ENCODE data around the gene AIRE. TPM values are rescaled to one million over a fixed set of nuclear protein-coding genes. Genes with fewer than 3 reads are reported as not detected.
"Not testable (repeated sequence)": the region's sequence is repeated elsewhere in the genome, so short reads cannot be mapped to it uniquely, and the experiment has no call there.

AIRE gene
- not detected for total RNA-seq
- not detected for polyA plus RNA-seq
- long read RNA-seq, donor 1, result 0 reads
- long read RNA-seq, donor 2, result 0 reads
- long read RNA-seq, donor 3, result 0 reads

GRCh38 chr21:44285138-44285992, at the start of gene AIRE:
Gene AIRE (plus strand): TSS chr21:44285876. CDS start chr21:44286007, 131 bp downstream.
- 18 to 31% (median 26%) methylated on average over 41 to 56 of the region's 56 CpGs for WGBS, 3 donors
- Histone ChIP-seq H3K9me3 (no peaks in the 10 kb centered on the region), H3K27ac (no peak within 1 kb of the TSS), H3K4me1 (ENCODE audit: insufficient read depth) (no peaks in the 10 kb centered on the region), H3K36me3 (no peaks in the 10 kb centered on the region), H3K4me3 (no peak within 1 kb of the TSS), H3K27me3 (no peaks in the 10 kb centered on the region)
- DNase-seq, result no peak
- intact Hi-C loops (cut with DNase I), result no loop called here
- TF ChIP-seq EP300 (IDR thresholded peaks at IDR 0.05) (no peak), POLR2A (IDR thresholded peaks at IDR 0.05) (no peak)
- TF ChIP-seq, protein P1, sequence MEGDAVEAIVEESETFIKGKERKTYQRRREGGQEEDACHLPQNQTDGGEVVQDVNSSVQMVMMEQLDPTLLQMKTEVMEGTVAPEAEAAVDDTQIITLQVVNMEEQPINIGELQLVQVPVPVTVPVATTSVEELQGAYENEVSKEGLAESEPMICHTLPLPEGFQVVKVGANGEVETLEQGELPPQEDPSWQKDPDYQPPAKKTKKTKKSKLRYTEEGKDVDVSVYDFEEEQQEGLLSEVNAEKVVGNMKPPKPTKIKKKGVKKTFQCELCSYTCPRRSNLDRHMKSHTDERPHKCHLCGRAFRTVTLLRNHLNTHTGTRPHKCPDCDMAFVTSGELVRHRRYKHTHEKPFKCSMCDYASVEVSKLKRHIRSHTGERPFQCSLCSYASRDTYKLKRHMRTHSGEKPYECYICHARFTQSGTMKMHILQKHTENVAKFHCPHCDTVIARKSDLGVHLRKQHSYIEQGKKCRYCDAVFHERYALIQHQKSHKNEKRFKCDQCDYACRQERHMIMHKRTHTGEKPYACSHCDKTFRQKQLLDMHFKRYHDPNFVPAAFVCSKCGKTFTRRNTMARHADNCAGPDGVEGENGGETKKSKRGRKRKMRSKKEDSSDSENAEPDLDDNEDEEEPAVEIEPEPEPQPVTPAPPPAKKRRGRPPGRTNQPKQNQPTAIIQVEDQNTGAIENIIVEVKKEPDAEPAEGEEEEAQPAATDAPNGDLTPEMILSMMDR (IDR thresholded peaks at IDR 0.05), result no peak

- H3K27me3 ChIP-seq; H3K36me3 ChIP-seq; H3K27ac ChIP-seq; H3K4me3 ChIP-seq; intact Hi-C loops (cut with DNase I); H3K4me1 ChIP-seq (ENCODE audit: insufficient read depth); DNase-seq; H3K9me3 ChIP-seq: not testable (repeated sequence)
- no CpG with 5 or more reads among the region's 46 CpGs for WGBS, 3 donors
Observed at GRCh38 chr21:44240353-44240752, 45.3 kb upstream of the AIRE start.

GRCh38 chr21:44240842-44241241, 44.8 kb upstream of the AIRE start, which contains the start of gene ICOSLG:
Gene ICOSLG (minus strand): TSS chr21:44240943. CDS start chr21:44240817, 126 bp downstream.
- H3K36me3 ChIP-seq; H3K4me3 ChIP-seq; H3K27me3 ChIP-seq; intact Hi-C loops (cut with DNase I); H3K9me3 ChIP-seq; H3K27ac ChIP-seq; H3K4me1 ChIP-seq (ENCODE audit: insufficient read depth); DNase-seq: not testable (repeated sequence)
- WGBS, 3 donors, result no CpG with 5 or more reads among the region's 53 CpGs

DNA sequence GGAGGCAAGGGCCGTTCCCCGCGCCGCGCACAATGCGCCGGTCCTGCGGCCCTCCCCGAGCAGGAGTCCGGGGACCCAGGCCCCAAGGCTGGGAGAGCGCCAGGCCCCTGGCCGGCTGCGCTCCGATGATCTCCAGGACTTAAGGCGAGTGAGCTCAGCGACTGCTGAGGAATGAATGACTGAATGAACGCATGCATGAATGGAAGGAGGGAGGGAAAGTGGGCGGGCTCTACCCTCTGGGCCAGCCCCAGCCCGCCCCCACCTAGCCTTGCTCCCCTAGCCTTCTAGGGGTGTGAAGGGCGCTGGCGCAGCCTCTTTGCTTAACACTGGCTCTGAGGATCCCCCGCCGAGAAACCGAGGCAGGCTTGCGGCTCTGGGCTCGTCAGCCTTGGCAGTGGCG, 44.4 kb upstream of the AIRE start:
- H3K9me3 ChIP-seq; H3K36me3 ChIP-seq; H3K27ac ChIP-seq; H3K27me3 ChIP-seq; DNase-seq; H3K4me3 ChIP-seq; H3K4me1 ChIP-seq (ENCODE audit: insufficient read depth); intact Hi-C loops (cut with DNase I): not testable (repeated sequence)
- no CpG with 5 or more reads among the region's 27 CpGs for WGBS, 3 donors

- no CpG with 5 or more reads among the region's 15 CpGs for WGBS, 3 donors
- H3K4me1 ChIP-seq (ENCODE audit: insufficient read depth); DNase-seq; H3K9me3 ChIP-seq; intact Hi-C loops (cut with DNase I); H3K27ac ChIP-seq; H3K4me3 ChIP-seq; H3K36me3 ChIP-seq; H3K27me3 ChIP-seq: not testable (repeated sequence)
Observed at GRCh38 chr21:44243980-44244379, 41.7 kb upstream of the AIRE start.

GRCh38 chr21:44247904-44248303, 37.8 kb upstream of the AIRE start:
- intact Hi-C loops (cut with DNase I); DNase-seq; H3K4me1 ChIP-seq (ENCODE audit: insufficient read depth); H3K27ac ChIP-seq; H3K9me3 ChIP-seq; H3K36me3 ChIP-seq; H3K27me3 ChIP-seq; H3K4me3 ChIP-seq: not testable (repeated sequence)
- no CpG with 5 or more reads among the region's 17 CpGs for WGBS, 3 donors

DNA sequence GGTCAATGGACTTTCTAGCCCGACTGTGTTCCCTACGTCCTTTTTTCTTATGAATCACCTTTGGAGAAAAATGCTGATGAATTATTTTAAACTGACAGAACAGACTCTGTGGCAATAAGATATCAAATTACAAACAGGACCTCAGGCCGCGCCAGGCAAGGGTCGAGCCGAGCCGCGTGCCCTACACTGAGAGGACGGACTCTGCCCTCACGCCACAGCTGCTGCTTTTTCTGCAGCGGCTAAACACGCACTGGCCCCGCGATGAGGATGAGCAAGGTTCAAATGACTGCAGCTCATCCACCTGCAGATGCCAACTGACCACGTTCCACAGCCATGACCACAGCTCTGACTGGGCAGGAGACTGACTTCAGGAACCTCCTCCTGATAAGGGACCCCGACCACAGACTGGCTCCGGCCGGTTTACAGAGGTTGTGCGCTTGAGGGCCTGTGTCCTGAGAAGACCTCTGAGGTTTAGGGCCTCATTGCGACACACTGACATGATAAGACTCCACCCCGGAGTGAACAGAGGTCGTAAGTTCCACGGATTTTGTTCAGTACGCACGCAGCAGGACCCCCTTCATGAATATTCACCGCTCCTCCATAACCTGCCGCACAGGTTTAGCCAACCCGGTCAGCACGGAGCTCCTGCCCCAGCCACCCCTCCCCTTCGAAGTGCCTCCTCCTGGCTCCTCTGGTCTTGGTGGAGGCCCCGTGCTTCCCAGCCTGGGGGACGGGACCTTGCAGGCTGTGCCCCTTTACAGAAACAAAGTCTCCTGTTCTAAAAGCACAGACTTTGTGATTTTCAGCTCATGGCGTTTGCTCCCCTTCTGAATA, 36.3 kb upstream of the AIRE start:
- H3K4me1 ChIP-seq (ENCODE audit: insufficient read depth); H3K27me3 ChIP-seq; H3K4me3 ChIP-seq; intact Hi-C loops (cut with DNase I); H3K27ac ChIP-seq; H3K9me3 ChIP-seq; H3K36me3 ChIP-seq; DNase-seq: not testable (repeated sequence)
- no CpG with 5 or more reads among the region's 33 CpGs for WGBS, 3 donors

Measured in ovary (tissue), 10 donors.